CD4-positive, alpha-beta memory T cell (primary cell): ENCODE results near the gene LGSN. TPM values are rescaled to one million over a fixed set of nuclear protein-coding genes. Genes with fewer than 3 reads are reported as not detected.

Experiments used
- CTCF ChIA-PET: fragments of 350-600 bp; sonication (Branson Sonifier 250); formaldehyde crosslinking; loops from one replicate; lab custom pipeline; 2021; ENCODE audit warnings: inconsistent platforms; ENCODE audit not compliant: partially characterized antibody; lab: Charles Lee
- POLR2A ChIA-PET: fragments of 350-600 bp; sonication (Branson Sonifier 250); formaldehyde crosslinking; loops from one replicate; lab custom pipeline; 2021; ENCODE audit not compliant: partially characterized antibody; lab: Charles Lee
- DNase-seq, 5 donors: peaks; one replicate each; pipeline versions ENCODE4 v3.0.0 to v3.0.0-alpha.2; 2020 to 2022; ENCODE audit warnings: mixed read lengths in 1 of 5
- H3K27ac ChIP-seq: one replicate; pipeline ENCODE4 v1.7.0; 2013; ENCODE audit warnings: low read depth, low read length
- H3K27me3 ChIP-seq: 2 replicates; pipeline ENCODE4 v1.7.0; 2013; ENCODE audit warnings: mild to moderate bottlenecking, low read length, moderate library complexity; ENCODE audit not compliant: insufficient read depth
- H3K36me3 ChIP-seq: 2 replicates; pipeline ENCODE4 v1.7.0; 2013; ENCODE audit warnings: mild to moderate bottlenecking, low read length, moderate library complexity; ENCODE audit not compliant: insufficient read depth
- H3K4me1 ChIP-seq: 2 replicates; pipeline ENCODE4 v1.7.0; 2013; ENCODE audit warnings: mild to moderate bottlenecking, low read length, moderate library complexity; ENCODE audit not compliant: insufficient read depth
- H3K4me3 ChIP-seq, 2 donors: one replicate each; pipeline ENCODE4 v1.7.0; 2013; ENCODE audit warnings: low read length in 2 of 2, mild to moderate bottlenecking in 1 of 2
- H3K9me3 ChIP-seq, 2 donors: one replicate each; pipeline ENCODE4 v1.7.0; 2013; ENCODE audit warnings: low read length in 2 of 2, control low read depth in 1 of 2; ENCODE audit not compliant: control insufficient read depth in 1 of 2
- H3K27ac Mint-ChIP-seq, 7 donors: one replicate each; pipeline ENCODE4 v1.8.0; 2020 to 2021; ENCODE audit warnings: mixed read lengths in 7 of 7, mild to moderate bottlenecking in 6 of 7, inconsistent platforms in 3 of 7, moderate library complexity in 3 of 7
- H3K27me3 Mint-ChIP-seq, 2 donors: one replicate each; pipeline ENCODE4 v1.8.0; 2020 to 2021; ENCODE audit warnings: mixed read lengths in 2 of 2
- H3K36me3 Mint-ChIP-seq, 2 donors: one replicate each; pipeline ENCODE4 v1.8.0; 2020 to 2021; ENCODE audit warnings: mixed read lengths in 2 of 2, inconsistent platforms in 1 of 2, mild to moderate bottlenecking in 1 of 2
- H3K4me1 Mint-ChIP-seq, 4 donors: one replicate each; pipeline ENCODE4 v1.8.0; 2020 to 2021; ENCODE audit warnings: mixed read lengths in 4 of 4, mild to moderate bottlenecking in 1 of 4
- H3K4me3 Mint-ChIP-seq, 8 donors: one replicate each; pipeline ENCODE4 v1.8.0; 2020 to 2021; ENCODE audit warnings: mixed read lengths in 8 of 8, mild to moderate bottlenecking in 7 of 8, moderate library complexity in 6 of 8, inconsistent platforms in 3 of 8
- H3K9me3 Mint-ChIP-seq, 8 donors: one replicate each; pipeline ENCODE4 v1.8.0; 2020 to 2021; ENCODE audit warnings: mixed read lengths in 8 of 8, mild to moderate bottlenecking in 5 of 8, inconsistent platforms in 3 of 8, moderate library complexity in 1 of 8
- intact Hi-C: fragments of 100-400 bp; cut with micrococcal nuclease; formaldehyde crosslinking; loops from one replicate; pipeline ENCODE4 v1.15.1; 2023
- polyA plus RNA-seq, 2 donors: library from polyadenylated mRNA; unstranded; fragments of 300-500 nt; fragmentation: Illumina TruSeq; gene quantifications; one replicate each; pipeline ENCODE4 v1.2.3, GENCODE V29; 2021
- total RNA-seq, 2 experiments: library from RNA; stranded (reverse); gene quantifications; one replicate each; pipeline ENCODE4 v1.2.3, GENCODE V29; 2021

LGSN gene
- total and polyA plus RNA-seq, 4 experiments from 2014 or later, result 0.15 TPM; not detected in 3

DNA sequence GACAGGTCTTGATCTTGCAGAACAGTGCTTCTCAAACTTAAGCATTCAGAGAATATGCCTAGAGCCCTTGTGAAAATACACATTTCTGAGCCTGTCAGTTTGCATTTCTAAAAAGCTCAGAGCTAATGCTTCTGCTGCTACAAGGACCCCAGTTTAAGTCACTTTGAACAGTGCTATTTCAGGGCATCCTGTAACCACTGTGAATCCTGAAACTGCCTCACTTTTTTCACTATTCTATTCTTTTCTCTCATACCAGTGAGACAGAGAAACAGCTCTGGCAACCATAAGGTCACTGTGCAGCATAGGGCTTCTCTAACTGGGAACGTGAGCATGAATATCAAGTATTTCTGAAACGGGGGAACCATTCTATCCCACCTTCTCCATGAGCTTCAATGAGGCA is 51.2 kb downstream of the LGSN start:
- Histone ChIP-seq H3K4me3 (no peak overlapping the region), H3K4me1 (no peaks in the 10 kb centered on the region), H3K36me3 (no peaks in the 10 kb centered on the region), H3K9me3 (no peaks in the 10 kb centered on the region), H3K27me3 (no peaks in the 10 kb centered on the region), H3K27ac (no peak overlapping the region)
- Mint-ChIP-seq H3K27ac (no peak overlapping the region), H3K4me1 (no peaks in the 10 kb centered on the region), H3K4me3 (no peak overlapping the region), H3K9me3 (peaks cover 0 to 4% (median 0%) of the 10 kb centered on the region in 8 donors), H3K27me3 (no peaks in the 10 kb centered on the region), H3K36me3 (no peaks in the 10 kb centered on the region)
- POLR2A ChIA-PET, result no interaction called here
- intact Hi-C loops, result no loop called here
- CTCF ChIA-PET, result no interaction called here
- DNase-seq, result no peak

- no peak for DNase-seq
- POLR2A ChIA-PET, result no interaction called here
- H3K27ac ChIP-seq, result no peak overlapping the region
- H3K36me3 ChIP-seq, result no peaks in the 10 kb centered on the region
- Mint-ChIP-seq H3K36me3 (no peaks in the 10 kb centered on the region), H3K27ac (no peak overlapping the region), H3K4me1 (no peaks in the 10 kb centered on the region), H3K9me3 (peaks cover 0 to 4% (median 0%) of the 10 kb centered on the region in 8 donors), H3K27me3 (no peaks in the 10 kb centered on the region), H3K4me3 (no peak overlapping the region)
- no peak overlapping the region for H3K4me3 ChIP-seq
- H3K27me3 ChIP-seq, result no peaks in the 10 kb centered on the region
- no peaks in the 10 kb centered on the region for H3K4me1 ChIP-seq
- CTCF ChIA-PET, result no interaction called here
- intact Hi-C loops, result no loop called here
- H3K9me3 ChIP-seq, result no peaks in the 10 kb centered on the region
Measured at GRCh38 chr6:63267828-63268227, 52.0 kb downstream of the LGSN start.

DNA sequence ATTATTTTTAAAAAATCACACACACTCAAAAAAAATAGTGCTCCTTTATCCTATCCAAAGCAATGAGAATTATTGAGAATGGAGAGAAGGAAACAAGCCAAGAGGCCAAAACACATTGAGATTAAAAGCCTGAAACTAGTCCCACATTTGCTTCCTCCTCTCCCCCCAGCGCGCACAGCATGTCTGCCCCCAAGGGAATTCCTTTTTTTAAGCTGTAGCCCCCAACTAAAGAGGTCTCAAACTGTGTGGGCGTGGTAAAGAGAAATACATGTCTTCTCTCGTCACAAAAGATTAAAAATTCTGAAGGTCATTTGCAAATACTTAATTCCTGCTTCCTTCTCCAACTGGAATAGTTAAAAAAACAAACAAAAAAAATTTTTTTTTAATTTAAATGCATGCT is 52.7 kb downstream of the LGSN start:
- H3K4me1 ChIP-seq, result no peaks in the 10 kb centered on the region
- H3K27ac ChIP-seq, result no peak overlapping the region
- H3K9me3 ChIP-seq, result no peaks in the 10 kb centered on the region
- Mint-ChIP-seq H3K9me3 (peaks cover 0 to 4% (median 0%) of the 10 kb centered on the region in 8 donors), H3K27ac (no peak overlapping the region), H3K4me1 (no peaks in the 10 kb centered on the region), H3K4me3 (no peak overlapping the region), H3K36me3 (no peaks in the 10 kb centered on the region), H3K27me3 (no peaks in the 10 kb centered on the region)
- H3K4me3 ChIP-seq, result no peak overlapping the region
- no peaks in the 10 kb centered on the region for H3K36me3 ChIP-seq
- CTCF ChIA-PET, result no interaction called here
- POLR2A ChIA-PET, result no interaction called here
- intact Hi-C loops, result no loop called here
- no peaks in the 10 kb centered on the region for H3K27me3 ChIP-seq
- DNase-seq, result no peak

DNA sequence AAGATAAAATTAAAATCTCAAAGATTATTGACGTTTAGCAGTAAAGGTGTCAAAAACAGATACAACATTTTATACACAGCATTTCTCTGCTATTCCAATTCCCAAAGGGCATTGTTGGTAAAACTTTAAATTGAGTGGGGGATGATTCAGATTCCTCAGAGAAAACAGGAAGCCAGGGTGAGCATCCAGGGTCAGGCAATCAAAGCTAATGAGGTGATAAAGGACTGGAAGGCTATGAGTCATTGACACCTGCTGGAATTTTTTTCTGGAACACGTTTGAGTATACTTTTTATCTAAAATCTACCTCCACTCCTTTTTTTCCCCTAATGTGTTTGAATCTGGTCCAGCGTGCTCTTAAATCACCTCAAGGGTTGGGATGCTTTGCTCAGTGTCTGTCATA is 56.3 kb downstream of the LGSN start:
- Mint-ChIP-seq H3K36me3 (no peaks in the 10 kb centered on the region), H3K9me3 (peaks cover 0 to 2% (median 0%) of the 10 kb centered on the region in 8 donors), H3K4me1 (no peaks in the 10 kb centered on the region), H3K27ac (no peak overlapping the region), H3K4me3 (no peak overlapping the region), H3K27me3 (no peaks in the 10 kb centered on the region)
- H3K27me3 ChIP-seq, result no peaks in the 10 kb centered on the region
- no peak overlapping the region for H3K27ac ChIP-seq
- no peak overlapping the region for H3K4me3 ChIP-seq
- intact Hi-C loops, result no loop called here
- DNase-seq, result no peak
- CTCF ChIA-PET, result no interaction called here
- H3K9me3 ChIP-seq, result no peaks in the 10 kb centered on the region
- no peaks in the 10 kb centered on the region for H3K36me3 ChIP-seq
- POLR2A ChIA-PET, result no interaction called here
- H3K4me1 ChIP-seq, result no peaks in the 10 kb centered on the region

DNA sequence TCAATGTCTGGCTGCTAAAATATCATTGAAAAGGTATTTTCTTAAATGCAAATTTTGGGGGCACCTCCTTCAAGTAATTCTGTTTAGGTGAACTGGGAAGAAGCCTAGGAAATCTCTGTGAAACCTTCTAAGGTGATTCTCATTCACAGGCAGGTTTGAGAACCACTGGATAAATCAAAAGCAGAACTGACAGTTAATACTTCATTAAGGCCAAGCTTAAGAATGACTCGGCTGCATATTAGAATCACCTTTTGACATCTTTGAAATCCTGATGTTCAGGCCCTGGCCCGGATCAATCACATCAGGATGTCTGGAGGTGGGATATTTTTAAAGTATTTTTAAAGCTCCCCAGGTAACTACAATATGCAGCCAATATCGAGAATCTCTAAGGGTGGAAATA is 58.0 kb downstream of the LGSN start:
- no peak overlapping the region for H3K4me3 ChIP-seq
- no peaks in the 10 kb centered on the region for H3K36me3 ChIP-seq
- Mint-ChIP-seq H3K27ac (no peak overlapping the region), H3K4me3 (no peak overlapping the region), H3K36me3 (no peaks in the 10 kb centered on the region), H3K27me3 (no peaks in the 10 kb centered on the region), H3K4me1 (no peaks in the 10 kb centered on the region), H3K9me3 (peaks cover 0 to 2% (median 0%) of the 10 kb centered on the region in 8 donors)
- no peak for DNase-seq
- CTCF ChIA-PET, result no interaction called here
- no peaks in the 10 kb centered on the region for H3K4me1 ChIP-seq
- H3K27me3 ChIP-seq, result no peaks in the 10 kb centered on the region
- intact Hi-C loops, result no loop called here
- no peaks in the 10 kb centered on the region for H3K9me3 ChIP-seq
- POLR2A ChIA-PET, result no interaction called here
- H3K27ac ChIP-seq, result no peak overlapping the region

GRCh38 chr6:63259153-63259552 is 60.6 kb downstream of the LGSN start:
- Mint-ChIP-seq H3K27me3 (no peaks in the 10 kb centered on the region), H3K4me3 (no peak overlapping the region), H3K36me3 (no peaks in the 10 kb centered on the region), H3K27ac (no peak overlapping the region), H3K9me3 (peaks cover 0 to 3% (median 0%) of the 10 kb centered on the region in 8 donors), H3K4me1 (no peaks in the 10 kb centered on the region)
- no peak overlapping the region for H3K27ac ChIP-seq
- DNase-seq, result no peak
- H3K4me1 ChIP-seq, result no peaks in the 10 kb centered on the region
- POLR2A ChIA-PET, result no interaction called here
- H3K9me3 ChIP-seq, result no peaks in the 10 kb centered on the region
- no peak overlapping the region for H3K4me3 ChIP-seq
- H3K27me3 ChIP-seq, result no peaks in the 10 kb centered on the region
- no peaks in the 10 kb centered on the region for H3K36me3 ChIP-seq
- CTCF ChIA-PET, result no interaction called here
- intact Hi-C loops, result no loop called here

GRCh38 chr6:63249875-63250482 is 69.8 kb downstream of the LGSN start:
- CTCF ChIA-PET, result no interaction called here

GRCh38 chr6:63246581-63246980 is 73.2 kb downstream of the LGSN start:
- no peaks in the 10 kb centered on the region for H3K27me3 ChIP-seq
- Mint-ChIP-seq H3K36me3 (no peaks in the 10 kb centered on the region), H3K9me3 (no peaks in the 10 kb centered on the region), H3K27ac (no peak overlapping the region), H3K27me3 (no peaks in the 10 kb centered on the region), H3K4me1 (no peaks in the 10 kb centered on the region), H3K4me3 (no peak overlapping the region)
- intact Hi-C loops, result no loop called here
- H3K4me3 ChIP-seq, result no peak overlapping the region
- H3K9me3 ChIP-seq, result no peaks in the 10 kb centered on the region
- POLR2A ChIA-PET, result no interaction called here
- no peaks in the 10 kb centered on the region for H3K36me3 ChIP-seq
- no peaks in the 10 kb centered on the region for H3K4me1 ChIP-seq
- DNase-seq, result no peak
- no peak overlapping the region for H3K27ac ChIP-seq
- CTCF ChIA-PET, result no interaction called here

More at GRCh38 chr6:63249875-63250482, 69.8 kb downstream of the LGSN start:
- Histone ChIP-seq H3K27me3 (no peaks in the 10 kb centered on the region), H3K27ac (no peak overlapping the region), H3K4me1 (no peaks in the 10 kb centered on the region), H3K36me3 (no peaks in the 10 kb centered on the region), H3K4me3 (no peak overlapping the region), H3K9me3 (no peaks in the 10 kb centered on the region)
- intact Hi-C loops, result no loop called here
- H3K27ac Mint-ChIP-seq, result no peak overlapping the region
- no peaks in the 10 kb centered on the region for H3K4me1 Mint-ChIP-seq
- H3K9me3 Mint-ChIP-seq, result peaks cover 0 to 2% (median 0%) of the 10 kb centered on the region in 8 donors
- POLR2A ChIA-PET, result no interaction called here
- no peak overlapping the region for H3K4me3 Mint-ChIP-seq
- no peaks in the 10 kb centered on the region for H3K36me3 Mint-ChIP-seq
- DNase-seq, result no peak
- H3K27me3 Mint-ChIP-seq, result no peaks in the 10 kb centered on the region
